ENCODE results near the gene LHPP. TPM values are rescaled to one million over a fixed set of nuclear protein-coding genes. Genes with fewer than 3 reads are reported as not detected.

Gene LHPP
- total RNA-seq, 1 experiment from 2014 or later = 15.4 TPM

DNA sequence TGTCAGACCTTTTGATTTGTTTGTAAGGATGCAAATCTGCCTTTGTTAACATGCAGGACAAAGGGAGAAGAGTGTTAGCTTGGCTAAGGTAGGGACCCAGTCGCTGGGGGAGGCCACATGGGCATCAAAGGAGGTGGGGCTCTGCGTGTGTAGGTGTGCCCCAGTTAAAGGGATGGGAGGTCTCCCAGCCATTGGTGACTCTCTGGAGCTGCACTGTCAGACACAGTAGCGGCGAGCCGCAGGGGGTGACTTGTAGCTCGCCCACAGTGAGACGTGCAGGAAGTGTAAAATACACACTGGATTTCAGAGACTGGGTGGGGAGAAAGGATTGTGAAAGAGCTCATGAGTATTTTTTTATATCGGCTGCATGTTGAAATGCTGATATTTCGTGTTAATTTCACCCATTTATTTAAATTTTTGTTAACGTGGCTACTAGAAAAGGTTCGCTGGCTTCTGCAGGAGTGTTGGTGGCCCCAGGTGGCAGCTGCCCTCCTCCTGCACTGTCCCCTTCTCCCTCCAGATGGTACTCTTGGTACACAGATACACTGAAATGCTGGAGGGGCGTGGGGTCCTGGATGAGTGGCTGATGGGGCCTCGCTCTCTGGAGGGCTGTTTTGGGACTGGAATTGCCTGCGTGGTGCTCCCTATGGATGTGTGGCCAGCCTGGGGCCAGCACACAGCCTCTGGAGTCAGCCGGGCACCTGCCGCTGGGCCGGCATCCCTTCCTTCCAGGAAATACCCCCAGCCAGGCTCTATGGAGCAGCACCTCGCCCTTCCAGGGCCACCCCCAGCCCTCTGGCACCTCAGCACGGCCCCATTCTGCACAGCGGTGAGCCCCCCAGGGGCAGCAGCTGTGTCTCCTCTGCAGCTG, 59.2 kb downstream of the LHPP start:
- no peak for DNase-seq (ENCODE audit: low spot score)

- DNase-seq (ENCODE audit: low spot score) = no peak
These were observed 59.8 kb downstream of the LHPP start for GRCh38 chr10:124521429-124521871.

DNA sequence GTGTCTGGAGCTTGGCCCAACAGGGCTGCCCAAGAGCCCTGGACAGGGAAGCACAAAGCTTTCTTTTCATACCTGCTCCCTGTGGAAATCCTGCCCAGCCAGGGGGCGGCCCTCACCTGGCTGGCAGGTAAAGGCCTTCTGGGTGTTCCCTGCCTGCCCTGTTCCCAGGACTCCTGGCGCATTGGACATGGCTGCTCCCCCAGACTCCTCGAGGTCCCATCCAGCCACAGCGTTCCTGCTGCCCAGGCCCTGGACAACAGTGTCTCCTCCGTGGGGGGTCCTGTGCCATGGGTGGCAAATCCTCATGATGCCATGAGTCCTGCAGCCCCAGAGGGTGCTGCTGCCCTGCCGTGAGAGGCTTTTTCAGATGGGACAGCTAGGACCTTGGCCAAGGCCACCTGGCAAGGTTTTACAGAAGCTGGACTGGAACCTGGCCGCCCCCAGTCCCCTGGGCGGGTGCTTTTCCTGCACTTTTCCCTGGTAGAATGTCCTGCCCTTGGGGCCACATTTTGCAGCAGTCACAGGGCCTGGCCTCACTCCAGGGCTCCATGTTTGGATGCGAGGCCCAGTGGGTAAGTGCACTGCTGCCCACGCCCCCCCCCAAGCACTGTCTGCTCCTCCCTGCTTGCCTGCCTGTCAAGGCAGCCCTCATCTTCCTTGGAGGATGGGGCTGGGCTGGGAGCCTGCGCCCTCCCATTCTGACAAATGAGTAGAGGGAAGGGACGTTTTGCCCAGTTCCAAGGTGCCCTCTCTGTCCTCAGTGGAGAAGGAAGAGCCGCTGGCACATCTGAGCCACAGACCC, 60.7 kb downstream of the LHPP start:
- no peak for DNase-seq (ENCODE audit: low spot score)

- DNase-seq (ENCODE audit: low spot score) = peak; percentile 65
These were observed 61.6 kb downstream of the LHPP start for GRCh38 chr10:124522933-124523871.

- no peak for DNase-seq (ENCODE audit: low spot score)
These were observed 62.3 kb downstream of the LHPP start for GRCh38 chr10:124523901-124524300.

DNA sequence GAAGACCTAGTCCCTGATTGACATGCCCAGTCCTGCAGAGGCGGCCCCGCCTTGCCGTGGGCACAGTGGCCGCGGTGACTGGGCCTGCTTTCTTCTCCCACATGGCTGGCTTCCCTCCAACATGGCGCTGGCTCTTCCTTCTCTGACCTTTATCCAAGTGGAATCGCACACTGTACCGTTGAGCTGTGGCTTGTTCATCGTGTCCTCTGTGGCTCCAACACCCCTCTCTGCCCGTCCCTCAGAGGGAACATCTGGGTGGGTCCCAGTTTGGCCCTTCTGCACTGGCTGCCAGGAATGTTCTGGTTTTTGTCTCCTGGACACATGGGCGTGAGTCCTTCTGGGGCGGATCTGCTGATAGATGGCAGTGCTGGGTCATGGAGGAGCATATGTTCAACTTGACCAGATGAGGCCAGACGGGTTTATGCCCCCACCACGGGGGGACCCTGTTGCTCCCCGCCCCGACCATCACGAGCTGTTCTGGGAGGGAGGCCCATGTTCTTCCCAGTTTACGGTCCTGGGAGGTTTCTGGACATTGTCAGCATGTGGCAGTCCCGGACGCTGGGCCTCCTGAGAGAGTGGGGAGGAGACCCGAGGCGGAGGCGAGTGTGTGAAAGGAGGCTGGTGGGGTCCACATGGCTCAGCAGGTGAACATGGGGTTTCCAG, 63.5 kb downstream of the LHPP start:
- DNase-seq (ENCODE audit: low spot score) = peak; percentile 30

DNA sequence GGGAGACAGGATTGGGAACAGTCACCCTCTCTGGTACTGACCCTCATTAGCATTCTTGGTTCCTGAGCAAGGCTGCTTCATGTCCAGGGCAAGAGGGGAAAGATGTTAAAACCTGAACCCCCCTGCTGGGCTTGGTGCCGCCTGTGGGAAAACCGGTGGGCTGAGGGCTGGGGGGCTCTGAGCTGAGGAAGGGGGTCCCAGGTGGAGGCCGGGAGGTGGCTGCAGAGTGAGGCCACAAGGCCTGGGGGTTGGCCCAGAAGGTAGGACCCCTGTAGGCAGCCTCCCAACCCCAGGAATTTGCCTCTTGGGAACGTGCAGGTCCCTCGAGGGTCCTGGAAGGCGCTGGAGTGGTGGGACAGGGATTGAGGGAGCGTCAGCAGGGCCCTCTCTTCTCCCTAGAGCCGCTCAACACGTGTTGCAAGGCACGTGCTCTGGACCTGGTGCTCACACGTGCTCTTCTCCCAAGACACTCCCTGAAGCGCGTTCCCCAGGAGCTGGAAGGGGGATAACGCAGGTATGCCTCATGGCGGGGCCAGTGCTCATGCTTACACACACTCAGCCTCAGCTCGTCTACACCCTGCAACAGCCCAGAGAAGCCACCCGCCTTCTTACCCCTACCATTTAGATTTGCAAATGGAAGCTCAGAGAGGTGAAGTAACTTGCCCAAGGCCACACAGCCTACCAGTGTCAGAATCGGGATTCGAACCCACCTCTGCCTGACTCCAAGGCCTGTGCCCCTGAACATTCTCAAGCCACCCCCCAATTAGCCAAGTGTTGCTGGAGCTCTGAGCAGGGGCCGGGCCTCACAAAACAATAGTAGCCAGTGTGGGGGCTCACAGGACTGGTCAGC, 64.4 kb downstream of the LHPP start:
- no peak for DNase-seq (ENCODE audit: low spot score)

GRCh38 chr10:124526621-124527267, 65.1 kb downstream of the LHPP start:
- no peak for DNase-seq (ENCODE audit: low spot score)

DNA sequence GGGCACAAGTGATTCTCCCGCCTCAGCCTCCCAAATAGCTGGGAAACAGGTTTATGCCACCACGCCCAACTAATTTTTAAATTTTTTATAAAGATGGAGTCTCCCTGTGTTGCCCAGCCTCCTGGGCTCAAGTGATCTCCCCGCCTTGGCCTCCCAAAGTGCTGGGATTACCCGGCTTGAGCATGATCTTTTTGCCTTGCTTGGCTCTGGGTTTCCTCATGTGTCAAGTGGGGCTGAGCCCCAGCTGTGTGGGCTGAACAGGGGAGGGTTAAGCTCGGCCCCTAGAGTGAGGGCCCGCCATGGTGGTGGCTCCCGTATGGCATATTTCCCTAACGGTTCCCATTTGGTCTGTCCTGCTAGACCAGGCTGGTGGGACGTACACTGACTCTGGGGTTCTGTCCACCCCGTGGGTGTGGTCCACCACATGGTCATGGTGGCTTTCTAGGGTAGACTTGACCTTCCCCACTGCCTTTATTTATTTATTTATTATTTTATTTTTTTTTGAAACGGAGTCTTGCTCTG, 66.3 kb downstream of the LHPP start:
- no peak for DNase-seq (ENCODE audit: low spot score)

- DNase-seq (ENCODE audit: low spot score) = no peak
These were observed 68.1 kb downstream of the LHPP start for GRCh38 chr10:124529661-124530214.

- peak; percentile 88 for DNase-seq (ENCODE audit: low spot score)
These were observed 68.6 kb downstream of the LHPP start for GRCh38 chr10:124530215-124530665.

- no peak for DNase-seq (ENCODE audit: low spot score)
These were observed 69.2 kb downstream of the LHPP start for GRCh38 chr10:124530816-124531215.

- DNase-seq (ENCODE audit: low spot score) = peak; percentile 80
These were observed 70.6 kb downstream of the LHPP start for GRCh38 chr10:124532106-124532641.

DNA sequence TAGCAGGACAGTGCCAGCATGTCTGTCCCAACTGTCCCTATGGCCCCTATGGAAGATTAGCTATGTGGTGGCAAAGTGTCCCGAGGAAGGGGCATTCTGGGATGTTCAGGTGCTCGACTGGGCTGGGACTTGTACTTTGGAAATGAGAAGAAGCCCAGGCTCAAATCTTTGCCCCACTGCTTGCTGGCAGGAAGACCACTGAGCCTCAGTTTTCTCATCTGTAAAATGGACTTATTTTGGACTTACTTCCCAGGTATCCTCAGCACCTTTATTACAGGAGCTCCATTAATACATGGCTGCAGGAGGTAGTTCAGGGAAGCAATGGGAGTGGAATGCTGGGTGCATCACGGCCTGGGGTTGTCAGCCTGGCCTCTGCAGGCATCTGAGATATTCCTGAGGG, 71.2 kb downstream of the LHPP start:
- DNase-seq (ENCODE audit: low spot score) = no peak

- DNase-seq (ENCODE audit: low spot score) = no peak
These were observed 71.6 kb downstream of the LHPP start for GRCh38 chr10:124533266-124533665.

DNA sequence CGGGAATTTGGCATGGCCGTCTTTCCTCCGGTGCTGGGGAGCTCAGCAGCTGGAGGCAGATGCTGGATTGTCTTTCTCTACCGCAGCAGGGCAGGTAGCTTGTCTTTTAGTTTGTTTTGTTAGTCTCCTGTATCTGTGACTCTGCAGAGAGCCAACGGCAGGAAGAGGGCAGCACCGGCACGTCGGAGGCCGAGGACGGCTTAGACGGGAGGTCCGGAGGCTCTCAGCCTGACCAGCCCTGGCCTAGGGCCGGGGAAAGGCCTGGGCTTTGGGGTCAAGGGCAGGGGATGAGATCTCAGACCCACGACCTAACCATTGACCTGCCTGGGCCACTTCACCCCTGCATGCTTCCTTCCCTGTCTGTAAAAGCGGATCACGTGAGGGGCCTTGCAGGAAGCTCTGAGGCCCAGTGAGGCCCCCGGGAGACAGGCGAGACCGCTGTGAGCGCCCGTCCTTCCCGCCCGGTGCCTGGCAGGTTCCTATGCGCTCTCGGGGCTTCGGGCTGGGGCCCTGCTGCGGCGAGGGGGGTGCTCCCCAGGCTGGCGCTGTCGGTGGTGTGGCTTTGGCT, 72.7 kb downstream of the LHPP start:
- DNase-seq (ENCODE audit: low spot score) = no peak

- no peak for DNase-seq (ENCODE audit: low spot score)
These were observed 73.4 kb downstream of the LHPP start for GRCh38 chr10:124534826-124535601.
